Mucosa of rectum (tissue), 2 donors: ENCODE data around the gene EIF3C.
"Not testable (repeated sequence)": the region's sequence is repeated elsewhere in the genome, so short reads cannot be mapped to it uniquely, and the experiment has no call there.

ENCODE experiments used
- H3K27ac ChIP-seq, 2 donors: one replicate each; pipeline ENCODE4 v1.7.0; 2013; ENCODE audit warnings: inconsistent platforms in 2 of 2, low read depth in 2 of 2, low read length in 2 of 2
- H3K27me3 ChIP-seq, 2 donors: one replicate each; pipeline ENCODE4 v1.7.0; 2013; ENCODE audit warnings: low read length in 2 of 2; ENCODE audit not compliant: control insufficient read depth in 2 of 2, insufficient read depth in 2 of 2
- H3K36me3 ChIP-seq, 2 donors: one replicate each; pipeline ENCODE4 v1.7.0; 2013; ENCODE audit warnings: low read length in 2 of 2; ENCODE audit not compliant: control insufficient read depth in 2 of 2, insufficient read depth in 2 of 2
- H3K4me1 ChIP-seq, 2 donors: one replicate each; pipeline ENCODE4 v1.7.0; 2013; ENCODE audit warnings: low read length in 2 of 2, mild to moderate bottlenecking in 1 of 2; ENCODE audit not compliant: control insufficient read depth in 2 of 2, insufficient read depth in 2 of 2
- H3K4me3 ChIP-seq, 2 donors: one replicate each; pipeline ENCODE4 v1.7.0; 2013; ENCODE audit warnings: low read length in 2 of 2
- H3K9ac ChIP-seq, 2 donors: one replicate each; pipeline ENCODE4 v1.7.0; 2013; ENCODE audit warnings: low read length in 2 of 2, low read depth in 1 of 2, mild to moderate bottlenecking in 1 of 2
- H3K9me3 ChIP-seq, 2 donors: one replicate each; pipeline ENCODE4 v1.7.0; 2013; ENCODE audit warnings: low read length in 2 of 2; ENCODE audit not compliant: control insufficient read depth in 2 of 2
- donor health status: healthy.
- donor health status: Normal muscosa, but diverticular disease.

The EIF3C gene

GRCh38 chr16:28711220-28712083 lies at the start of gene EIF3C:
Gene EIF3C, plus strand, starts transcription at chr16:28711464. Its CDS starts 223 bp downstream, at chr16:28711687.
- not testable (repeated sequence) for H3K36me3 ChIP-seq, H3K27me3 ChIP-seq, H3K4me1 ChIP-seq, H3K9me3 ChIP-seq, H3K27ac ChIP-seq, H3K4me3 ChIP-seq, H3K9ac ChIP-seq

- H3K36me3 ChIP-seq, H3K9ac ChIP-seq, H3K9me3 ChIP-seq, H3K4me3 ChIP-seq, H3K27me3 ChIP-seq, H3K27ac ChIP-seq, H3K4me1 ChIP-seq: not testable (repeated sequence)
These were observed 45.0 kb upstream of the EIF3C start for GRCh38 chr16:28666264-28666663.

- not testable (repeated sequence) for H3K27me3 ChIP-seq, H3K36me3 ChIP-seq, H3K27ac ChIP-seq, H3K4me3 ChIP-seq, H3K9me3 ChIP-seq, H3K4me1 ChIP-seq, H3K9ac ChIP-seq
These were observed 43.8 kb upstream of the EIF3C start for GRCh38 chr16:28667480-28667879.

- H3K9ac ChIP-seq, H3K27ac ChIP-seq, H3K27me3 ChIP-seq, H3K4me1 ChIP-seq, H3K9me3 ChIP-seq, H3K36me3 ChIP-seq, H3K4me3 ChIP-seq: not testable (repeated sequence)
These were observed 43.1 kb upstream of the EIF3C start for GRCh38 chr16:28668199-28668598.

GRCh38 chr16:28688327-28688952 lies 22.8 kb upstream of the EIF3C start:
- H3K36me3 ChIP-seq, H3K9me3 ChIP-seq, H3K4me1 ChIP-seq, H3K27me3 ChIP-seq, H3K9ac ChIP-seq, H3K27ac ChIP-seq, H3K4me3 ChIP-seq: not testable (repeated sequence)

- not testable (repeated sequence) for H3K4me1 ChIP-seq, H3K27ac ChIP-seq, H3K36me3 ChIP-seq, H3K9ac ChIP-seq, H3K27me3 ChIP-seq, H3K9me3 ChIP-seq, H3K4me3 ChIP-seq
These were observed 21.8 kb upstream of the EIF3C start for GRCh38 chr16:28689425-28689824.

GRCh38 chr16:28691722-28692121 lies 19.5 kb upstream of the EIF3C start:
- not testable (repeated sequence) for H3K36me3 ChIP-seq, H3K9ac ChIP-seq, H3K27me3 ChIP-seq, H3K27ac ChIP-seq, H3K9me3 ChIP-seq, H3K4me1 ChIP-seq, H3K4me3 ChIP-seq

- H3K4me1 ChIP-seq, H3K9ac ChIP-seq, H3K9me3 ChIP-seq, H3K4me3 ChIP-seq, H3K27me3 ChIP-seq, H3K27ac ChIP-seq, H3K36me3 ChIP-seq: not testable (repeated sequence)
These were observed 17.9 kb upstream of the EIF3C start for GRCh38 chr16:28693257-28693950.

- H3K27ac ChIP-seq, H3K9me3 ChIP-seq, H3K27me3 ChIP-seq, H3K4me3 ChIP-seq, H3K4me1 ChIP-seq, H3K9ac ChIP-seq, H3K36me3 ChIP-seq: not testable (repeated sequence)
These were observed 11.5 kb upstream of the EIF3C start for GRCh38 chr16:28699792-28700191.

GRCh38 chr16:28700349-28700748 lies 10.9 kb upstream of the EIF3C start:
- not testable (repeated sequence) for H3K27ac ChIP-seq, H3K4me1 ChIP-seq, H3K27me3 ChIP-seq, H3K36me3 ChIP-seq, H3K4me3 ChIP-seq, H3K9me3 ChIP-seq, H3K9ac ChIP-seq
